Measurements from ENCODE around the gene DLG2.

DNA sequence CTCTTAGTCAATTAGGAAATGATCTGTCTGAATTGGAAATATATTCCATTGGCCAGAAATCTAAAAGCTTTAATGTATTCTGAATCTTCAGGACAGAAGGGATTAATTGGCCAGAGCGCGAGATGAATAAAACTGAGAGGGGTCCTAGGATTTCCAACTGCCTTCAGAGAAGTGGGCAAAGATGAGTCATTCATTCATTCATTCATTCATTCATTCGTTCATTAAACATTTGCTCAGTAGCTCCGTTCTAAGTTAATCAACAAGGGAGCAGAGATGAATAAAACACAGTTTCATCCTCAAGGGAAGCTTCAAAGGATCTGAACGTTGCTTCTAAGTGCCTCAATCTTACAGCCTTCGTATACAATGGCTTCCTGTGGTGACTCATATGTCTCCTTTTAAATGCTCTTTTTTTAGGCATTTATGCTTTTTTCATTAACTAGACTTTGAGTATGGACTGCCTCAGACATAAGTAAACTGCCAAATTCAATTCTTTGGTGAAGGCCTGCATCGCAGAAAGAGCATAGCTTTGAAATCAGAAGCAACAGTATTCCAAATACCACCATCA, 1803.6 kb downstream of the DLG2 start:
- TF ChIP-seq, protein P1, sequence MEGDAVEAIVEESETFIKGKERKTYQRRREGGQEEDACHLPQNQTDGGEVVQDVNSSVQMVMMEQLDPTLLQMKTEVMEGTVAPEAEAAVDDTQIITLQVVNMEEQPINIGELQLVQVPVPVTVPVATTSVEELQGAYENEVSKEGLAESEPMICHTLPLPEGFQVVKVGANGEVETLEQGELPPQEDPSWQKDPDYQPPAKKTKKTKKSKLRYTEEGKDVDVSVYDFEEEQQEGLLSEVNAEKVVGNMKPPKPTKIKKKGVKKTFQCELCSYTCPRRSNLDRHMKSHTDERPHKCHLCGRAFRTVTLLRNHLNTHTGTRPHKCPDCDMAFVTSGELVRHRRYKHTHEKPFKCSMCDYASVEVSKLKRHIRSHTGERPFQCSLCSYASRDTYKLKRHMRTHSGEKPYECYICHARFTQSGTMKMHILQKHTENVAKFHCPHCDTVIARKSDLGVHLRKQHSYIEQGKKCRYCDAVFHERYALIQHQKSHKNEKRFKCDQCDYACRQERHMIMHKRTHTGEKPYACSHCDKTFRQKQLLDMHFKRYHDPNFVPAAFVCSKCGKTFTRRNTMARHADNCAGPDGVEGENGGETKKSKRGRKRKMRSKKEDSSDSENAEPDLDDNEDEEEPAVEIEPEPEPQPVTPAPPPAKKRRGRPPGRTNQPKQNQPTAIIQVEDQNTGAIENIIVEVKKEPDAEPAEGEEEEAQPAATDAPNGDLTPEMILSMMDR (IDR thresholded peaks at IDR 0.05; ENCODE audit: low read depth, low read length, missing input control): no peak
- TF ChIP-seq RAD21 (IDR thresholded peaks at IDR 0.05): no peak
- no peak for TF ChIP-seq RXRA (IDR thresholded peaks at IDR 0.05)
- TF ChIP-seq, protein P2, sequence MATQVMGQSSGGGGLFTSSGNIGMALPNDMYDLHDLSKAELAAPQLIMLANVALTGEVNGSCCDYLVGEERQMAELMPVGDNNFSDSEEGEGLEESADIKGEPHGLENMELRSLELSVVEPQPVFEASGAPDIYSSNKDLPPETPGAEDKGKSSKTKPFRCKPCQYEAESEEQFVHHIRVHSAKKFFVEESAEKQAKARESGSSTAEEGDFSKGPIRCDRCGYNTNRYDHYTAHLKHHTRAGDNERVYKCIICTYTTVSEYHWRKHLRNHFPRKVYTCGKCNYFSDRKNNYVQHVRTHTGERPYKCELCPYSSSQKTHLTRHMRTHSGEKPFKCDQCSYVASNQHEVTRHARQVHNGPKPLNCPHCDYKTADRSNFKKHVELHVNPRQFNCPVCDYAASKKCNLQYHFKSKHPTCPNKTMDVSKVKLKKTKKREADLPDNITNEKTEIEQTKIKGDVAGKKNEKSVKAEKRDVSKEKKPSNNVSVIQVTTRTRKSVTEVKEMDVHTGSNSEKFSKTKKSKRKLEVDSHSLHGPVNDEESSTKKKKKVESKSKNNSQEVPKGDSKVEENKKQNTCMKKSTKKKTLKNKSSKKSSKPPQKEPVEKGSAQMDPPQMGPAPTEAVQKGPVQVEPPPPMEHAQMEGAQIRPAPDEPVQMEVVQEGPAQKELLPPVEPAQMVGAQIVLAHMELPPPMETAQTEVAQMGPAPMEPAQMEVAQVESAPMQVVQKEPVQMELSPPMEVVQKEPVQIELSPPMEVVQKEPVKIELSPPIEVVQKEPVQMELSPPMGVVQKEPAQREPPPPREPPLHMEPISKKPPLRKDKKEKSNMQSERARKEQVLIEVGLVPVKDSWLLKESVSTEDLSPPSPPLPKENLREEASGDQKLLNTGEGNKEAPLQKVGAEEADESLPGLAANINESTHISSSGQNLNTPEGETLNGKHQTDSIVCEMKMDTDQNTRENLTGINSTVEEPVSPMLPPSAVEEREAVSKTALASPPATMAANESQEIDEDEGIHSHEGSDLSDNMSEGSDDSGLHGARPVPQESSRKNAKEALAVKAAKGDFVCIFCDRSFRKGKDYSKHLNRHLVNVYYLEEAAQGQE (IDR thresholded peaks at IDR 0.05): no peak
- no peak for TF ChIP-seq GABPA (IDR thresholded peaks at IDR 0.05 in 1 of 2, conservative IDR thresholded peaks at IDR 0.05 in 1 of 2)
- TF ChIP-seq FOXA2 (IDR thresholded peaks at IDR 0.05): no peak
- TF ChIP-seq YY1 (IDR thresholded peaks at IDR 0.05): no peak
- TF ChIP-seq EGR1 (IDR thresholded peaks at IDR 0.05; ENCODE audit: low read depth in 2 of 2): no peak
- no peak for TF ChIP-seq HNF4G (IDR thresholded peaks at IDR 0.05)
- TF ChIP-seq, protein P3, sequence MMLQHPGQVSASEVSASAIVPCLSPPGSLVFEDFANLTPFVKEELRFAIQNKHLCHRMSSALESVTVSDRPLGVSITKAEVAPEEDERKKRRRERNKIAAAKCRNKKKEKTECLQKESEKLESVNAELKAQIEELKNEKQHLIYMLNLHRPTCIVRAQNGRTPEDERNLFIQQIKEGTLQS (IDR thresholded peaks at IDR 0.05): no peak
- no peak for TF ChIP-seq FOXA1 (IDR thresholded peaks at IDR 0.05)
- TF ChIP-seq, protein P4, sequence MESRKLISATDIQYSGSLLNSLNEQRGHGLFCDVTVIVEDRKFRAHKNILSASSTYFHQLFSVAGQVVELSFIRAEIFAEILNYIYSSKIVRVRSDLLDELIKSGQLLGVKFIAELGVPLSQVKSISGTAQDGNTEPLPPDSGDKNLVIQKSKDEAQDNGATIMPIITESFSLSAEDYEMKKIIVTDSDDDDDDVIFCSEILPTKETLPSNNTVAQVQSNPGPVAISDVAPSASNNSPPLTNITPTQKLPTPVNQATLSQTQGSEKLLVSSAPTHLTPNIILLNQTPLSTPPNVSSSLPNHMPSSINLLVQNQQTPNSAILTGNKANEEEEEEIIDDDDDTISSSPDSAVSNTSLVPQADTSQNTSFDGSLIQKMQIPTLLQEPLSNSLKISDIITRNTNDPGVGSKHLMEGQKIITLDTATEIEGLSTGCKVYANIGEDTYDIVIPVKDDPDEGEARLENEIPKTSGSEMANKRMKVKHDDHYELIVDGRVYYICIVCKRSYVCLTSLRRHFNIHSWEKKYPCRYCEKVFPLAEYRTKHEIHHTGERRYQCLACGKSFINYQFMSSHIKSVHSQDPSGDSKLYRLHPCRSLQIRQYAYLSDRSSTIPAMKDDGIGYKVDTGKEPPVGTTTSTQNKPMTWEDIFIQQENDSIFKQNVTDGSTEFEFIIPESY (IDR thresholded peaks at IDR 0.05): no peak
- no peak for TF ChIP-seq SP1 (IDR thresholded peaks at IDR 0.05)
